D721Med (cell line): ENCODE measurements around the gene COL9A2.

Experiments
- DNase-seq: peaks from one replicate; pipeline ENCODE4 v3.0.0; 2011; ENCODE audit warnings: low spot score; ENCODE audit not compliant: insufficient read length
- FAIRE-seq: peaks from 2 replicates; lab custom pipeline; 2011; peaks lifted over from hg19 to GRCh38; lab: Jason Lieb, UNC
- CTCF ChIP-seq: IDR thresholded peaks from 2 replicates; pipeline ENCODE4 v1.5.1; 2012; ENCODE audit warnings: mild to moderate bottlenecking, control low read depth; ENCODE audit not compliant: insufficient read depth; ENCODE audit errors: missing control alignments

COL9A2 gene

GRCh38 chr1:40266786-40267535 lies 50.1 kb downstream of the COL9A2 start:
- no peak for DNase-seq
- no peak for TF ChIP-seq CTCF
- no peak for FAIRE-seq

DNA sequence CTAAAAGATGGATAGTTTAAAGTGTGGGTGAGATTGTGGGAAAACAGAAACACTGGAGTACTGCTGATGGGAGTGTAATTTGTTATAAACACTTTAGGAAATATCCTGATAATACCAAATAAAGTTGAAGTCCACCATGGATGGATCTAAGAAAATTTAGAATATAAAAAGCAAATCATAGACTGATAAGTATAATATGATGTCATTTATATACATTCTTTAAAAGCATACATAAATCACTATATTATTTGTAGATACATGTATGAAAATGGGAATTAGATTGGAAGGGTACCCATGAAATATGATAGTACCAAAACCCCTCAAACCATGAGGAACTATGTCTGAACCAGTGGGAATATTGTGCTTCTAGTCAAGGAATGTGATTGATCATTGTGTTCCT lies 51.2 kb downstream of the COL9A2 start:
- TF ChIP-seq CTCF: no peak
- FAIRE-seq: no peak
- DNase-seq: no peak

- DNase-seq (no peak), FAIRE-seq (no peak)
- TF ChIP-seq CTCF: no peak
Observed at GRCh38 chr1:40265298-40265697, 51.8 kb downstream of the COL9A2 start.

DNA sequence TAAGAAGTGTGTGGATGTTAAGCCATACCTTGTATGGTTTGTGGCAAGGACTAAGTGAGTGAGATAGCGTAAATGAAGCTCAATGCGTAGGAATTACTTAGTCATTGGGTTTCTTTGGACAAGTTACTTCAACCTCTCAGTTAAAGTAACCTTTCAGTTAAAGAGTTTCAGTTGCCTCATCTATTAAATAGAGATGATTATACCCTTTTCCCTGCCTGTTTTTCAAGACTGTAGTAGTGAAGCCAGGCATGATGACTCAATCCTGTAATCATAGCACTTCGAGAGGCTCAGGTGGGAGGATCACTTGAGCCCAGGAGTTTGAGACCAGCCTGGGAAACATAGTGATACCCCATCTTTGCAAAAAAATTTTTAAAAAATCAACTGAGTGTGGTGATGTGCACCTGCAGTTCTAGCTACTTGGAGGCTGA lies 52.7 kb downstream of the COL9A2 start:
- FAIRE-seq (no peak), DNase-seq (no peak)
- TF ChIP-seq CTCF: no peak

DNA sequence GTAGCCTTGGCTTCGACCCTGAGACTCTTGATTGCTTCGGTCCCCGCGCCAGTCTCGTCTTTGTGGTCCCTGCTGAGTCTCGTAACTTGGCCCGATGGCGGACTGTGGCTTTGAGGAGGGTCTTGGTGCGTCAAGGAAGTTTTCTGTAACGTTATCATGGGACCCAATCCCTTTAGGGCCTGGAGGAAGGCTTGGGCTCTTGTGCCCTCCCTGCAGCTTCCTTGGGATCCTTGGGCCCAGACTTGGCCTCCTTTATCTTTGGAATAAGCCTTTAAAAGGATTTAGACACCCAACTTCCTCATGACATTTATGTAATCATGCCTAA lies 58.7 kb downstream of the COL9A2 start:
- DNase-seq (no peak), FAIRE-seq (no peak)
- TF ChIP-seq CTCF: no peak

DNA sequence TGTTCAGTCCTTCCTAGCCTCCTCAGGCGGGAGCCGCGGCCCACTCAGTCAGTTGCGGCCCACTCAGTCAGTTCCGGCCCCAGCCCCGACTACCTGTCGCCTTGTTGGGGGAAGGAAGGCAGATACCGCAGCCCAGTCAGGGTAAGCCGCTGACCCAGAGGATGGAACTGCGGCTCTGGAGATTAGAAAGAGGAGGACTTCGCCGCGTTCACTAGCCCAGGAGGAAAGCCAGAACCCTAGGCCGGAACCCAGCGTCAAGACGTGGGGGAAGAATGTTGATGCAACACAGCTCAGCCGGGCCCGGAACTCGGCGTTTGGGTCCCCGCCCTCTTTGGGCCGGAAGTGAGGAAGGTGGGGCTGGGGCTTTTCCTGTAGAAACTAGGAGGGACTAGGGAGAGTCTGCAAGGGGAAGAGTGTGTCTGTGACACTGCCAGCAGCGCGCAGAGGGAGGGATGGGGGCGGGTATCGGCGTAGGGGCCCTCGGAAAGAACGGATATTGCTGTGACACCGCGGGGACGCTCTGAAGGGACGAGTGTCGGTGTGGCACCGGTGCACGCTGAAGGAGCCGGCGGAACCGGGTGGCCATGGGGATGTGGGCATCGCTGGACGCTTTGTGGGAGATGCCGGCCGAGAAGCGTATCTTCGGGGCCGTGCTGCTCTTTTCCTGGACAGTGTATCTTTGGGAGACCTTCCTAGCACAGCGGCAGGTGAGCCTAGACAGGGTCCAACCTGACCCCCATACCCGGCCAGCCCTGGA lies 59.2 kb downstream of the COL9A2 start, which contains the start of gene ZMPSTE24:
Gene ZMPSTE24 (plus strand): TSS at position 549 of the 757 bp plus-strand sequence. CDS start 36 bp downstream, at position 585.
- TF ChIP-seq CTCF: no peak
- FAIRE-seq (no peak), DNase-seq (peak; percentile 47)

DNA sequence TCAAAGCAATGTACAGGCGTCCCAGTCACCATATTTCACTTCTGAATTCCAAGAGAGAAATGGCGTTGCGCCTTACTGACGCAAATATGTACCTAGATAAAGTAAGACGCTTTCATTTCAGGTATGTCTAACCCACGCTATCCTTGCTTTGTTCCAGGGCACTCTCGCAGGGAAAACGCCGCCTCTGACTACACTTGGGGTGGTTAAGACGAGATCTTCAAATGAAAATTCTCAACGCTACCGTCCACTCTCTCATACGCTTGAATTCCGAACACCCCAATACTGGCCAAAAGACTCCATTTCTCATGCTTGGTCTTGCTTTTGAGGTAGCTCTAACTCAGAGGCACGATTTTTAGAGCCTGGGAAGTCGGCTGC lies 59.8 kb downstream of the COL9A2 start:
- DNase-seq (no peak), FAIRE-seq (no peak)
- no peak for TF ChIP-seq CTCF
